Endothelial cell of umbilical vein (primary cell): ENCODE measurements around the gene SAP130.

Source experiments
- EZH2 ChIP-seq: IDR thresholded peaks from 2 replicates; pipeline ENCODE4 v1.6.1; 2012; ENCODE audit warnings: borderline replicate concordance, low read depth, mild to moderate bottlenecking, moderate library complexity, low read length, inconsistent platforms; ENCODE audit not compliant: severe bottlenecking
- FOS ChIP-seq: IDR thresholded peaks from 2 replicates; pipeline ENCODE4 v1.6.1; 2011; ENCODE audit warnings: mild to moderate bottlenecking, low read length, moderate library complexity, borderline replicate concordance; ENCODE audit not compliant: insufficient read depth
- GATA2 ChIP-seq: IDR thresholded peaks from 2 replicates; pipeline ENCODE4 v1.7.0; 2011; ENCODE audit warnings: low read depth, mild to moderate bottlenecking, moderate library complexity, mixed read lengths, low read length; ENCODE audit not compliant: insufficient read length, insufficient read depth
- JUN ChIP-seq: IDR thresholded peaks from 2 replicates; pipeline ENCODE4 v1.6.1; 2011; ENCODE audit warnings: borderline replicate concordance, low read depth; ENCODE audit not compliant: insufficient read length, insufficient read depth
- MYC ChIP-seq: IDR thresholded peaks from one replicate; pipeline ENCODE4 v1.6.1; 2011; ENCODE audit warnings: mild to moderate bottlenecking, low read depth, low read length
- POLR2A ChIP-seq: IDR thresholded peaks from 2 replicates; pipeline ENCODE4 v1.6.1; 2012; ENCODE audit warnings: low read depth, mild to moderate bottlenecking, control low read depth, low read length
- POLR2AphosphoS5 ChIP-seq: IDR thresholded peaks from 2 replicates; pipeline ENCODE4 v1.6.1; 2012; ENCODE audit warnings: low read depth, mild to moderate bottlenecking, control low read depth, low read length, moderate library complexity; ENCODE audit not compliant: insufficient read depth
- TF ChIP-seq, protein P1 (sequence below), 2 donors: IDR thresholded peaks; 1 replicate in 1 of 2; 2 replicates in 1 of 2; pipeline ENCODE4 v1.5.1; 2011; ENCODE audit warnings: low read length in 2 of 2, mild to moderate bottlenecking in 2 of 2, moderate library complexity in 2 of 2, control low read depth in 1 of 2, inconsistent platforms in 1 of 2, low read depth in 1 of 2; ENCODE audit not compliant: insufficient read depth in 1 of 2; ENCODE audit errors: extremely low read depth in 1 of 2
- TF ChIP-seq, protein P2 (sequence below): IDR thresholded peaks from 2 replicates; pipeline ENCODE4 v1.6.1; 2011; ENCODE audit not compliant: insufficient read depth, insufficient read length

DNA sequence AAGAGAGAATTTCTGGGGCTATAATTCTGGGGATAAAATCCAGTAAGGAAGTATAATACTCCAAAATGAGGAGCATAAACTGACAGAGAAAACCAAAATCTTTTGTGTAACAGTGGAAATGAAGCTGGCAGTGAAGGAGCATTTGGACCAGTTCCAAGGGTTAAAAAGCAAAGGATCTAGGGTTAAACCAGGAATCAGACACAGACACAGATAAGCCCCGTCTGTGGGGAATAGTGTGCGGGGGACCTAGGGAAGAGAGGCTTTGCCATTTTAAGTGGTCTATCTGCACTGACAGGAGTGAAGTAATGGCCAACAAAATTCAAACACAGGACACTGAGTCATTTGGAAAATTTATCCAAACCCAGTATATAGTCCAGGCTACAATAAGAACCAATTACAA lies 23.4 kb downstream of the SAP130 start:
- TF ChIP-seq, protein P1, sequence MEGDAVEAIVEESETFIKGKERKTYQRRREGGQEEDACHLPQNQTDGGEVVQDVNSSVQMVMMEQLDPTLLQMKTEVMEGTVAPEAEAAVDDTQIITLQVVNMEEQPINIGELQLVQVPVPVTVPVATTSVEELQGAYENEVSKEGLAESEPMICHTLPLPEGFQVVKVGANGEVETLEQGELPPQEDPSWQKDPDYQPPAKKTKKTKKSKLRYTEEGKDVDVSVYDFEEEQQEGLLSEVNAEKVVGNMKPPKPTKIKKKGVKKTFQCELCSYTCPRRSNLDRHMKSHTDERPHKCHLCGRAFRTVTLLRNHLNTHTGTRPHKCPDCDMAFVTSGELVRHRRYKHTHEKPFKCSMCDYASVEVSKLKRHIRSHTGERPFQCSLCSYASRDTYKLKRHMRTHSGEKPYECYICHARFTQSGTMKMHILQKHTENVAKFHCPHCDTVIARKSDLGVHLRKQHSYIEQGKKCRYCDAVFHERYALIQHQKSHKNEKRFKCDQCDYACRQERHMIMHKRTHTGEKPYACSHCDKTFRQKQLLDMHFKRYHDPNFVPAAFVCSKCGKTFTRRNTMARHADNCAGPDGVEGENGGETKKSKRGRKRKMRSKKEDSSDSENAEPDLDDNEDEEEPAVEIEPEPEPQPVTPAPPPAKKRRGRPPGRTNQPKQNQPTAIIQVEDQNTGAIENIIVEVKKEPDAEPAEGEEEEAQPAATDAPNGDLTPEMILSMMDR (IDR thresholded peaks at IDR 0.05; ENCODE audit: extremely low read depth in 1 of 2, insufficient read depth in 1 of 2, low read depth in 1 of 2, low read length in 2 of 2): no peak
- TF ChIP-seq POLR2A: no peak
- TF ChIP-seq, protein P2, sequence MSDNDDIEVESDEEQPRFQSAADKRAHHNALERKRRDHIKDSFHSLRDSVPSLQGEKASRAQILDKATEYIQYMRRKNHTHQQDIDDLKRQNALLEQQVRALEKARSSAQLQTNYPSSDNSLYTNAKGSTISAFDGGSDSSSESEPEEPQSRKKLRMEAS: no peak
- no peak for TF ChIP-seq POLR2AphosphoS5
- no peak for TF ChIP-seq FOS
- no peak for TF ChIP-seq JUN
- no peak for TF ChIP-seq EZH2
- no peak for TF ChIP-seq MYC
- TF ChIP-seq GATA2: no peak
